Liver (tissue), 9 donors: ENCODE data around the gene LITAFD. TPM values are rescaled to one million over a fixed set of nuclear protein-coding genes. Genes with fewer than 3 reads are reported as not detected.

Experiments
- DNase-seq: peaks from one replicate; pipeline ENCODE4 v3.0.0-alpha.2; 2017; ENCODE audit warnings: low spot score
- H3K27ac ChIP-seq, 2 donors: one replicate each; pipeline ENCODE4 v1.7.0; 2013; ENCODE audit warnings: inconsistent platforms in 2 of 2, low read length in 2 of 2, control low read depth in 1 of 2, low read depth in 1 of 2, mild to moderate bottlenecking in 1 of 2
- H3K27me3 ChIP-seq, 4 donors: one replicate each; pipeline versions ENCODE4 v1.6.1 to v1.7.0; 2013; ENCODE audit warnings: low read length in 3 of 4, inconsistent platforms in 1 of 4, mild to moderate bottlenecking in 1 of 4, moderate library complexity in 1 of 4; ENCODE audit not compliant: control insufficient read depth in 4 of 4, insufficient read depth in 4 of 4
- H3K36me3 ChIP-seq, 4 donors: one replicate each; pipeline versions ENCODE4 v1.6.1 to v1.7.0; 2013; ENCODE audit warnings: low read length in 3 of 4, mild to moderate bottlenecking in 3 of 4, low read depth in 1 of 4, moderate library complexity in 1 of 4; ENCODE audit not compliant: control insufficient read depth in 4 of 4, insufficient read depth in 3 of 4
- H3K4me1 ChIP-seq, 4 donors: one replicate each; pipeline versions ENCODE4 v1.6.1 to v1.7.0; 2013; ENCODE audit warnings: low read length in 3 of 4, mild to moderate bottlenecking in 3 of 4, moderate library complexity in 1 of 4; ENCODE audit not compliant: control insufficient read depth in 4 of 4, insufficient read depth in 4 of 4
- H3K4me3 ChIP-seq, 3 donors: one replicate each; pipeline versions ENCODE4 v1.6.1 to v1.7.0; 2013; ENCODE audit warnings: low read length in 3 of 3, control low read depth in 1 of 3, low read depth in 1 of 3, mild to moderate bottlenecking in 1 of 3
- H3K9ac ChIP-seq, 2 donors: one replicate each; pipeline ENCODE4 v1.7.0; 2013; ENCODE audit warnings: low read length in 2 of 2, mild to moderate bottlenecking in 2 of 2, moderate library complexity in 2 of 2, control low read depth in 1 of 2, low read depth in 1 of 2
- H3K9me3 ChIP-seq, 4 donors: one replicate each; pipeline versions ENCODE4 v1.6.1 to v1.7.0; 2013; ENCODE audit warnings: low read length in 3 of 4; ENCODE audit not compliant: control insufficient read depth in 4 of 4
- EGR1 ChIP-seq, 2 donors: IDR thresholded peaks; 2 replicates each; pipeline ENCODE4 v1.6.1; 2016 to 2018; ENCODE audit warnings: antibody characterized with exemption in 2 of 2, low read depth in 2 of 2
- FOXA1 ChIP-seq: IDR thresholded peaks from 2 replicates; pipeline ENCODE4 v1.6.1; 2016; ENCODE audit warnings: antibody characterized with exemption
- GABPA ChIP-seq, 2 donors: IDR thresholded peaks in 1 of 2; conservative IDR thresholded peaks in 1 of 2; 2 replicates each; pipeline ENCODE4 v1.6.1; 2016; ENCODE audit warnings: antibody characterized with exemption in 2 of 2, mild to moderate bottlenecking in 1 of 2, moderate library complexity in 1 of 2
- HNF4A ChIP-seq, 2 donors: conservative IDR thresholded peaks; 2 replicates each; pipeline ENCODE4 v1.6.1; 2016; ENCODE audit warnings: antibody characterized with exemption in 2 of 2, mild to moderate bottlenecking in 2 of 2
- HNF4G ChIP-seq: IDR thresholded peaks from 2 replicates; pipeline ENCODE4 v1.6.1; 2016; ENCODE audit warnings: antibody characterized with exemption
- JUND ChIP-seq, 2 donors: IDR thresholded peaks; 2 replicates each; pipeline ENCODE4 v1.6.1; 2016; ENCODE audit warnings: antibody characterized with exemption in 2 of 2
- MAX ChIP-seq: IDR thresholded peaks from 2 replicates; pipeline ENCODE4 v1.6.1; 2016; ENCODE audit warnings: antibody characterized with exemption
- RAD21 ChIP-seq, 2 donors: IDR thresholded peaks; 2 replicates each; pipeline ENCODE4 v1.6.1; 2016; ENCODE audit warnings: antibody characterized with exemption in 2 of 2, mild to moderate bottlenecking in 2 of 2
- REST ChIP-seq: IDR thresholded peaks from 2 replicates; pipeline ENCODE4 v1.6.1; 2016; ENCODE audit warnings: antibody characterized with exemption, mild to moderate bottlenecking
- ZBTB33 ChIP-seq: IDR thresholded peaks from 2 replicates; pipeline ENCODE4 v1.6.1; 2016; ENCODE audit warnings: antibody characterized with exemption
- WGBS: extraction: QIAGEN DNeasy Blood & Tissue Kit; methylation state at CpG from one replicate; pipeline ENCODE4 v1.1.7; 2013; 5-methylcytosine and 5-hydroxymethylcytosine counted together
- polyA plus RNA-seq, 2 donors: library from polyadenylated mRNA; stranded (reverse) in 1 of 2; unstranded in 1 of 2; fragments of 200-250 nt in 1 of 2; fragments of >200 nt in 1 of 2; fragmentation: Nextera tagmentation in 1 of 2; extraction: Ambion mirVana in 1 of 2; gene quantifications; one replicate each; pipeline versions ENCODE4 v1.2.1 to v1.2.3, GENCODE V29; 2013 to 2015
- total RNA-seq, 2 donors: library from RNA; depleted of rRNA; stranded (reverse); fragments of >200 nt; gene quantifications; one replicate each; pipeline ENCODE4 v1.2.3, GENCODE V29; 2014
- donor health status: healthy.
- donor health status: healthy.
- donor health status: healthy.
- donor health status: healthy.
- donor health status: healthy.

The LITAFD gene
- total and polyA plus RNA-seq, 4 donors, result not detected

GRCh38 chr16:8885674-8886592 lies 3.8 kb downstream of the LITAFD start:
- 19% methylated on average over 20 of the region's 20 CpGs for WGBS
- peaks cover 0 to 10% (median 3%) of the 10 kb centered on the region in 4 donors for H3K36me3 ChIP-seq
- H3K27ac ChIP-seq, result no peak overlapping the region
- no peak overlapping the region for H3K4me3 ChIP-seq
- no peaks in the 10 kb centered on the region for H3K27me3 ChIP-seq
- no peak for DNase-seq
- peak; percentile 19 to 41 for TF ChIP-seq HNF4A (conservative IDR thresholded peaks at IDR 0.05)
- no peak for TF ChIP-seq MAX
- no peak for TF ChIP-seq HNF4G
- no peak overlapping the region for H3K9ac ChIP-seq
- no peaks in the 10 kb centered on the region for H3K9me3 ChIP-seq
- peaks cover 0 to 5% (median under 1%) of the 10 kb centered on the region in 4 donors for H3K4me1 ChIP-seq

- DNase-seq, result no peak
- H3K4me3 ChIP-seq, result no peak overlapping the region
- WGBS, result 75% methylated on average over 19 of the region's 19 CpGs
These were observed 4.7 kb downstream of the LITAFD start for GRCh38 chr16:8886593-8887430.

More at GRCh38 chr16:8886593-8887430, 4.7 kb downstream of the LITAFD start:
- Histone ChIP-seq H3K9ac (no peak overlapping the region), H3K9me3 (no peaks in the 10 kb centered on the region), H3K36me3 (peaks cover 0 to 14% (median 8%) of the 10 kb centered on the region in 4 donors), H3K4me1 (peaks cover 0 to 5% (median under 1%) of the 10 kb centered on the region in 4 donors), H3K27me3 (no peaks in the 10 kb centered on the region), H3K27ac (no peak overlapping the region)
- TF ChIP-seq JUND (IDR thresholded peaks at IDR 0.05) (no peak), GABPA (IDR thresholded peaks at IDR 0.05 in 1 of 2, conservative IDR thresholded peaks at IDR 0.05 in 1 of 2) (no peak), ZBTB33 (no peak), RAD21 (IDR thresholded peaks at IDR 0.05) (no peak), HNF4A (conservative IDR thresholded peaks at IDR 0.05) (no peak), EGR1 (IDR thresholded peaks at IDR 0.05; ENCODE audit: low read depth in 2 of 2) (no peak), REST (no peak), FOXA1 (no peak), HNF4G (no peak)
